Germinal center (tissue), 1 donor: Measurements from ENCODE around the gene ITPR3.
A peak's percentile ranks its signal among the peaks of the same experiment; 100 is the strongest.

Experiments
- DNase-seq: peaks from one replicate; pipeline ENCODE4 v3.0.0; 2012; ENCODE audit warnings: mixed read lengths, low spot score

Gene ITPR3

GRCh38 chr6:33638556-33638955, 17.4 kb downstream of the ITPR3 start:
- no peak for DNase-seq

- DNase-seq, result no peak
Observed at GRCh38 chr6:33639559-33639958, 18.4 kb downstream of the ITPR3 start.

- DNase-seq, result no peak
Observed at GRCh38 chr6:33640361-33640760, 19.2 kb downstream of the ITPR3 start.

- DNase-seq, result no peak
Observed at GRCh38 chr6:33641144-33641543, 20.0 kb downstream of the ITPR3 start.

GRCh38 chr6:33641602-33642001, 20.5 kb downstream of the ITPR3 start:
- DNase-seq, result no peak

- DNase-seq, result no peak
Observed at GRCh38 chr6:33642897-33643296, 21.8 kb downstream of the ITPR3 start.

- DNase-seq, result no peak
Observed at GRCh38 chr6:33651403-33651802, 30.3 kb downstream of the ITPR3 start.

- DNase-seq, result no peak
Observed at GRCh38 chr6:33652002-33652401, 30.9 kb downstream of the ITPR3 start.

- DNase-seq, result no peak
Observed at GRCh38 chr6:33654831-33655554, 33.9 kb downstream of the ITPR3 start.

GRCh38 chr6:33656844-33657243, 35.7 kb downstream of the ITPR3 start:
- DNase-seq, result no peak

- no peak for DNase-seq
Observed at GRCh38 chr6:33658982-33659689, 38.0 kb downstream of the ITPR3 start.

- no peak for DNase-seq
Observed at GRCh38 chr6:33659986-33660385, 38.9 kb downstream of the ITPR3 start.

- no peak for DNase-seq
Observed at GRCh38 chr6:33661106-33661838, 40.1 kb downstream of the ITPR3 start.

GRCh38 chr6:33662318-33662717, 41.2 kb downstream of the ITPR3 start:
- no peak for DNase-seq

- DNase-seq, result no peak
Observed at GRCh38 chr6:33663028-33663427, 41.9 kb downstream of the ITPR3 start.

GRCh38 chr6:33663727-33664449, 42.8 kb downstream of the ITPR3 start:
- DNase-seq, result no peak

GRCh38 chr6:33664506-33665057, 43.5 kb downstream of the ITPR3 start:
- DNase-seq, result no peak

- no peak for DNase-seq
Observed at GRCh38 chr6:33665957-33666356, 44.8 kb downstream of the ITPR3 start.

- no peak for DNase-seq
Observed at GRCh38 chr6:33667072-33667471, 46.0 kb downstream of the ITPR3 start.

- no peak for DNase-seq
Observed at GRCh38 chr6:33667776-33668175, 46.7 kb downstream of the ITPR3 start.

- DNase-seq, result no peak
Observed at GRCh38 chr6:33668328-33668727, 47.2 kb downstream of the ITPR3 start.

GRCh38 chr6:33668914-33669313, 47.8 kb downstream of the ITPR3 start:
- DNase-seq, result peak; percentile 51
